Measurements from ENCODE around the gene RBM18. TPM values are rescaled to one million over a fixed set of nuclear protein-coding genes. Genes with fewer than 3 reads are reported as not detected.

The RBM18 gene
- total and polyA plus RNA-seq, 2 donors (not counting 1 experiment from before 2014, with no cell fraction given), result 9.7 to 12.4 TPM

GRCh38 chr9:122281368-122281767, 16.7 kb upstream of the RBM18 start:
- Histone ChIP-seq H4K20me1 (ENCODE audit: control insufficient read depth, insufficient read depth, low read length, poor library complexity, severe bottlenecking) (peaks cover 7% of the 10 kb centered on the region), H3K27ac (ENCODE audit: low read length in 2 of 2) (no peak overlapping the region), H3K9ac (ENCODE audit: low read length) (no peak overlapping the region), H3K27me3 (replicated peaks in 1 of 4; ENCODE audit: control extremely low read depth in 1 of 4, control insufficient read depth in 3 of 4, insufficient read depth in 4 of 4, low read length in 3 of 4) (no peaks in the 10 kb centered on the region), H3K79me2 (ENCODE audit: control insufficient read depth, insufficient read depth, low read length) (peaks cover 42% of the 10 kb centered on the region), H3K36me3 (replicated peaks in 1 of 2; ENCODE audit: control extremely low read depth in 1 of 2, control insufficient read depth in 1 of 2, extremely low read depth in 1 of 2, insufficient read depth in 2 of 2, low read length in 1 of 2) (peaks cover 9 to 41% of the 10 kb centered on the region in 2 experiments), H3K4me1 (ENCODE audit: control insufficient read depth in 2 of 2, insufficient read depth in 2 of 2, low read length in 2 of 2) (peaks cover 7 to 10% of the 10 kb centered on the region in 2 donors), H3K4me3 (ENCODE audit: control extremely low read depth in 1 of 5, extremely low read depth in 1 of 5, insufficient read depth in 1 of 5, low read depth in 2 of 5, low read length in 4 of 5) (no peak overlapping the region), H3K4me2 (replicated peaks; ENCODE audit: low read depth, low read length, poor library complexity, severe bottlenecking) (no peak overlapping the region), H3K9me3 (ENCODE audit: control extremely low read depth in 1 of 3, control insufficient read depth in 2 of 3, insufficient read depth in 1 of 3, low read length in 2 of 3) (peaks cover 0 to 9% (median 9%) of the 10 kb centered on the region in 3 donors), H2AFZ (ENCODE audit: insufficient read depth, low read depth, low read length, poor library complexity, severe bottlenecking) (no peak overlapping the region)
- peaks cover 8% of the 10 kb centered on the region for H3K4me1 Mint-ChIP-seq
- H3K9me3 Mint-ChIP-seq (ENCODE audit: insufficient read depth), result no peaks in the 10 kb centered on the region
- CTCF ChIA-PET, result no interaction called here
- H3K4me3 Mint-ChIP-seq, result no peak overlapping the region
- POLR2A ChIA-PET, result no interaction called here
- TF ChIP-seq EZH2 (IDR thresholded peaks at IDR 0.05; ENCODE audit: borderline replicate concordance, insufficient read depth, low read depth, low read length, poor library complexity, severe bottlenecking) (no peak), CTCF (IDR thresholded peaks at IDR 0.05) (no peak)
- ATAC-seq (ENCODE audit: low read depth), result no peak
- DNase-seq, result no peak
- H3K27ac Mint-ChIP-seq, result no peak overlapping the region
- WGBS (ENCODE audit: insufficient coverage), result 100% methylated on average over 1 of the region's 5 CpGs
- no peaks in the 10 kb centered on the region for H3K27me3 Mint-ChIP-seq
- intact Hi-C loops (cut with micrococcal nuclease), result no loop called here

GRCh38 chr9:122277285-122277897, 12.8 kb upstream of the RBM18 start:
- Histone ChIP-seq H3K4me3 (ENCODE audit: control extremely low read depth in 1 of 5, extremely low read depth in 1 of 5, insufficient read depth in 1 of 5, low read depth in 2 of 5, low read length in 4 of 5) (no peak overlapping the region), H3K79me2 (ENCODE audit: control insufficient read depth, insufficient read depth, low read length) (peaks cover 76% of the 10 kb centered on the region), H2AFZ (ENCODE audit: insufficient read depth, low read depth, low read length, poor library complexity, severe bottlenecking) (no peak overlapping the region), H3K27ac (ENCODE audit: low read length in 2 of 2) (no peak overlapping the region), H3K27me3 (replicated peaks in 1 of 4; ENCODE audit: control extremely low read depth in 1 of 4, control insufficient read depth in 3 of 4, insufficient read depth in 4 of 4, low read length in 3 of 4) (no peaks in the 10 kb centered on the region), H3K4me2 (replicated peaks; ENCODE audit: low read depth, low read length, poor library complexity, severe bottlenecking) (no peak overlapping the region), H4K20me1 (ENCODE audit: control insufficient read depth, insufficient read depth, low read length, poor library complexity, severe bottlenecking) (peaks cover 16% of the 10 kb centered on the region), H3K36me3 (replicated peaks in 1 of 2; ENCODE audit: control extremely low read depth in 1 of 2, control insufficient read depth in 1 of 2, extremely low read depth in 1 of 2, insufficient read depth in 2 of 2, low read length in 1 of 2) (peaks cover 2 to 31% of the 10 kb centered on the region in 2 experiments), H3K9ac (ENCODE audit: low read length) (no peak overlapping the region), H3K9me3 (ENCODE audit: control extremely low read depth in 1 of 3, control insufficient read depth in 2 of 3, insufficient read depth in 1 of 3, low read length in 2 of 3) (peaks cover 0 to 9% (median 9%) of the 10 kb centered on the region in 3 donors), H3K4me1 (ENCODE audit: control insufficient read depth in 2 of 2, insufficient read depth in 2 of 2, low read length in 2 of 2) (no peaks in the 10 kb centered on the region)
- Mint-ChIP-seq H3K27ac (no peak overlapping the region), H3K4me1 (peaks cover 11% of the 10 kb centered on the region), H3K27me3 (no peaks in the 10 kb centered on the region), H3K9me3 (ENCODE audit: insufficient read depth) (peaks cover 2% of the 10 kb centered on the region), H3K4me3 (no peak overlapping the region)
- ChIA-PET POLR2A (no interaction called here), CTCF (interaction anchor here (1.0 kb wide), 1 partner anchor 183 kb away, joined by 4 read pairs; no protein-coding TSS in a partner anchor)
- no peak for DNase-seq
- TF ChIP-seq CTCF (IDR thresholded peaks at IDR 0.05) (no peak), EZH2 (IDR thresholded peaks at IDR 0.05; ENCODE audit: borderline replicate concordance, insufficient read depth, low read depth, low read length, poor library complexity, severe bottlenecking) (no peak)
- intact Hi-C loops (cut with micrococcal nuclease), result no loop called here
- no peak for ATAC-seq (ENCODE audit: low read depth)
- 100% methylated on average over 6 of the region's 10 CpGs for WGBS (ENCODE audit: insufficient coverage)
